ENCODE measurements around the gene GDAP2.

Gene GDAP2

DNA sequence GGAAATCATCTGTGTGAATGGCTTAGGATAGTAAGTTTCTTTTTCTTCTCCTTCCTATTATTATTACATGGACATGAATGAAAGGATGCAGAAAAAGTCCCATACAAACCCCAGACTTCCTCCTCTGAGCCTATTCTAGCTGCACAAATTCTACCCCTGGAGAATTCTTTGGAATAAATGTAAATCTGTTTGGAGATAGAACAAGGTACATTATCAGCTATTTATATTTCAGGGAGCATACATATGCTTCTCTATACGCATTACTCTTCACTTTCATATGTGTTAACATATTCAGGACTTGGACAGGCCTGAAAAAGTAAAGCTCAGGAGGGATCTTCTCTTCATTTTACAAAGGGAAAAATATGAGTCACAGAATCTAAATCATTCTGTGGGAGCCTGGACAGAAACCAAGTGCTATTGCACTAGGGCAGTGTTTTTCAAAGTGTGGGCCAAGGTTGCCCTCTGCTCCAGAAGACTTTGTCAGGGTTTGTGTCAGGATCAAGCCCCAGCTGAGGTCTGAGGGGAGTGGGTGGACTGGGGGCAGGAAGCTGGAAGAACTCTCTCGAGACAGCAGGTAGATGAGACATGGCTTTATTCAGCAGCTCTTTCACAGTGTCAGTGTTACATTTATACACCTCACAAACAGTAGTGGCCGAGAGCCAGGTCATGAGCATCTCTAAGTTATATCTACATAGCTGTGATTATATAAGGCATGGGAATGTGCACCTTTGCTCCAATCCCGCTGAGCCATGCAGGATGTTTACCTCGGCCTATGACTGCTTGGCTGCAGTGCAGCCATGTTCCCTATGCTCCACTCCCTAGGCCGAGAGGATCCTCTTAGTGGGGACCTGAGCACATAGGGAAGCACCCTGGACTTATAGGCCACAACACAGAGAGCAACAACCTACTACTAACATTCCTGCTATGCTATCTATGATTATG is 114.3 kb downstream of the GDAP2 start:
- no peak overlapping the region for H3K4me3 ChIP-seq (ENCODE audit: low read depth, low read length)
- TF ChIP-seq, protein P1, sequence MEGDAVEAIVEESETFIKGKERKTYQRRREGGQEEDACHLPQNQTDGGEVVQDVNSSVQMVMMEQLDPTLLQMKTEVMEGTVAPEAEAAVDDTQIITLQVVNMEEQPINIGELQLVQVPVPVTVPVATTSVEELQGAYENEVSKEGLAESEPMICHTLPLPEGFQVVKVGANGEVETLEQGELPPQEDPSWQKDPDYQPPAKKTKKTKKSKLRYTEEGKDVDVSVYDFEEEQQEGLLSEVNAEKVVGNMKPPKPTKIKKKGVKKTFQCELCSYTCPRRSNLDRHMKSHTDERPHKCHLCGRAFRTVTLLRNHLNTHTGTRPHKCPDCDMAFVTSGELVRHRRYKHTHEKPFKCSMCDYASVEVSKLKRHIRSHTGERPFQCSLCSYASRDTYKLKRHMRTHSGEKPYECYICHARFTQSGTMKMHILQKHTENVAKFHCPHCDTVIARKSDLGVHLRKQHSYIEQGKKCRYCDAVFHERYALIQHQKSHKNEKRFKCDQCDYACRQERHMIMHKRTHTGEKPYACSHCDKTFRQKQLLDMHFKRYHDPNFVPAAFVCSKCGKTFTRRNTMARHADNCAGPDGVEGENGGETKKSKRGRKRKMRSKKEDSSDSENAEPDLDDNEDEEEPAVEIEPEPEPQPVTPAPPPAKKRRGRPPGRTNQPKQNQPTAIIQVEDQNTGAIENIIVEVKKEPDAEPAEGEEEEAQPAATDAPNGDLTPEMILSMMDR (IDR thresholded peaks at IDR 0.05; ENCODE audit: low read depth, low read length): no peak
- TF ChIP-seq MYC (IDR thresholded peaks at IDR 0.05; ENCODE audit: low read depth, low read length) (no peak), POLR2A (IDR thresholded peaks at IDR 0.05; ENCODE audit: extremely low read depth, insufficient read length) (no peak)
- TF ChIP-seq, protein P2, sequence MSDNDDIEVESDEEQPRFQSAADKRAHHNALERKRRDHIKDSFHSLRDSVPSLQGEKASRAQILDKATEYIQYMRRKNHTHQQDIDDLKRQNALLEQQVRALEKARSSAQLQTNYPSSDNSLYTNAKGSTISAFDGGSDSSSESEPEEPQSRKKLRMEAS (IDR thresholded peaks at IDR 0.05; ENCODE audit: low read depth, low read length): no peak
- no peak for DNase-seq (ENCODE audit: low read depth)

Measured in NB4 (cell line).